ENCODE data around the gene APOF.
"Not testable (repeated sequence)": the region's sequence is repeated elsewhere in the genome, so short reads cannot be mapped to it uniquely, and the experiment has no call there.

DNA sequence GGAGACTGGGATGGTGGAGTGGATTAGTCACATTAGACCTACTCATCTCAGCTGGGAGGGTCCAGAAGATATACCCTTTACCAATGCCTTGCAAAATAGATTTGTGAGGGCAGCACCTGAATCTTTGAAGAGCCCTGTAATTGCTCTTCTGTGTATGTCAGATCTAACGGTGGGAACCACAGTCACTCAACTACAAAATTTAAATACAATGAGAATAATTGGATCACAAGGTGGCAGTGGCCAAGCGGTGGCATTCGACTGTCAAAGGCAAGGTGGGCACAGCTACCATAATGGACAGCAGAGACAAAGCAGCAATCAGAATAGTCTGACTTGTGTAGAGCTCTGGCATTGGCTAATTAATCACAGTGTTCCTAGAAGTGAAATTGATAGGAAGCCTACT lies 36.8 kb upstream of the APOF start:
- TF ChIP-seq, protein P1, sequence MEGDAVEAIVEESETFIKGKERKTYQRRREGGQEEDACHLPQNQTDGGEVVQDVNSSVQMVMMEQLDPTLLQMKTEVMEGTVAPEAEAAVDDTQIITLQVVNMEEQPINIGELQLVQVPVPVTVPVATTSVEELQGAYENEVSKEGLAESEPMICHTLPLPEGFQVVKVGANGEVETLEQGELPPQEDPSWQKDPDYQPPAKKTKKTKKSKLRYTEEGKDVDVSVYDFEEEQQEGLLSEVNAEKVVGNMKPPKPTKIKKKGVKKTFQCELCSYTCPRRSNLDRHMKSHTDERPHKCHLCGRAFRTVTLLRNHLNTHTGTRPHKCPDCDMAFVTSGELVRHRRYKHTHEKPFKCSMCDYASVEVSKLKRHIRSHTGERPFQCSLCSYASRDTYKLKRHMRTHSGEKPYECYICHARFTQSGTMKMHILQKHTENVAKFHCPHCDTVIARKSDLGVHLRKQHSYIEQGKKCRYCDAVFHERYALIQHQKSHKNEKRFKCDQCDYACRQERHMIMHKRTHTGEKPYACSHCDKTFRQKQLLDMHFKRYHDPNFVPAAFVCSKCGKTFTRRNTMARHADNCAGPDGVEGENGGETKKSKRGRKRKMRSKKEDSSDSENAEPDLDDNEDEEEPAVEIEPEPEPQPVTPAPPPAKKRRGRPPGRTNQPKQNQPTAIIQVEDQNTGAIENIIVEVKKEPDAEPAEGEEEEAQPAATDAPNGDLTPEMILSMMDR (IDR thresholded peaks at IDR 0.05 in 8 of 11, conservative IDR thresholded peaks at IDR 0.05 in 3 of 11), result not testable (repeated sequence)
- TF ChIP-seq POLR2A (IDR thresholded peaks at IDR 0.05), result not testable (repeated sequence)
